HL-60 (cell line): ENCODE data around the gene TACO1.

Source experiments
- GABPA ChIP-seq: IDR thresholded peaks from 2 replicates; pipeline ENCODE4 v1.6.1; 2012; ENCODE audit warnings: low read depth
- POLR2AphosphoS5 ChIP-seq: IDR thresholded peaks from 2 replicates; pipeline ENCODE4 v1.6.1; 2012; ENCODE audit warnings: low read depth
- SPI1 ChIP-seq: IDR thresholded peaks from 2 replicates; pipeline ENCODE4 v1.6.1; 2012; ENCODE audit warnings: low read depth, mild to moderate bottlenecking, borderline replicate concordance
- TF ChIP-seq, protein P1 (sequence below): IDR thresholded peaks from one replicate; pipeline ENCODE4 v1.5.1; 2011; ENCODE audit warnings: low read length, control low read depth, inconsistent platforms; ENCODE audit not compliant: insufficient read depth
- TF ChIP-seq, protein P2 (sequence below): IDR thresholded peaks from 2 replicates; pipeline ENCODE4 v1.6.1; 2012; ENCODE audit warnings: low read depth; ENCODE audit not compliant: insufficient replicate concordance

DNA sequence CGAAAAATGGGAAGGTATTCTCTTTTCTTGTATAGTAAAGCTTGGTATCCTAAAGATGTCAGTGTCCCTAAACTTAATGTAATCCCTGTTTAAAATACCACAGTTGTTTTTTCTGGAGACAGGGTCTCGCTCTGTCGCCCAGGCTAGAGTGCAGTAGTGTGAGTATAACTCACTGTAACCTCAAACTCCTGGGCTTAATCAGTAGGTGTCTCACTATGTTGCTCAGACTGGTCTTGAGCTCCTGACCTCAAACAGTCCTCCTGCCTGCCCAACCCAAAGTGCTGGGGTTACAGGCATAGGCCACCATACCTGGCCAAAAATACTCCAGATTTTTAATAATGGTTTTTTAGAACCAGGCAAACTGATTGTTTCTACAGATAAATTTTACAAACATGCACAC is 42.3 kb upstream of the TACO1 start:
- TF ChIP-seq, protein P1, sequence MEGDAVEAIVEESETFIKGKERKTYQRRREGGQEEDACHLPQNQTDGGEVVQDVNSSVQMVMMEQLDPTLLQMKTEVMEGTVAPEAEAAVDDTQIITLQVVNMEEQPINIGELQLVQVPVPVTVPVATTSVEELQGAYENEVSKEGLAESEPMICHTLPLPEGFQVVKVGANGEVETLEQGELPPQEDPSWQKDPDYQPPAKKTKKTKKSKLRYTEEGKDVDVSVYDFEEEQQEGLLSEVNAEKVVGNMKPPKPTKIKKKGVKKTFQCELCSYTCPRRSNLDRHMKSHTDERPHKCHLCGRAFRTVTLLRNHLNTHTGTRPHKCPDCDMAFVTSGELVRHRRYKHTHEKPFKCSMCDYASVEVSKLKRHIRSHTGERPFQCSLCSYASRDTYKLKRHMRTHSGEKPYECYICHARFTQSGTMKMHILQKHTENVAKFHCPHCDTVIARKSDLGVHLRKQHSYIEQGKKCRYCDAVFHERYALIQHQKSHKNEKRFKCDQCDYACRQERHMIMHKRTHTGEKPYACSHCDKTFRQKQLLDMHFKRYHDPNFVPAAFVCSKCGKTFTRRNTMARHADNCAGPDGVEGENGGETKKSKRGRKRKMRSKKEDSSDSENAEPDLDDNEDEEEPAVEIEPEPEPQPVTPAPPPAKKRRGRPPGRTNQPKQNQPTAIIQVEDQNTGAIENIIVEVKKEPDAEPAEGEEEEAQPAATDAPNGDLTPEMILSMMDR: no peak
- TF ChIP-seq POLR2AphosphoS5 (no peak), GABPA (no peak), SPI1 (no peak)
- TF ChIP-seq, protein P2, sequence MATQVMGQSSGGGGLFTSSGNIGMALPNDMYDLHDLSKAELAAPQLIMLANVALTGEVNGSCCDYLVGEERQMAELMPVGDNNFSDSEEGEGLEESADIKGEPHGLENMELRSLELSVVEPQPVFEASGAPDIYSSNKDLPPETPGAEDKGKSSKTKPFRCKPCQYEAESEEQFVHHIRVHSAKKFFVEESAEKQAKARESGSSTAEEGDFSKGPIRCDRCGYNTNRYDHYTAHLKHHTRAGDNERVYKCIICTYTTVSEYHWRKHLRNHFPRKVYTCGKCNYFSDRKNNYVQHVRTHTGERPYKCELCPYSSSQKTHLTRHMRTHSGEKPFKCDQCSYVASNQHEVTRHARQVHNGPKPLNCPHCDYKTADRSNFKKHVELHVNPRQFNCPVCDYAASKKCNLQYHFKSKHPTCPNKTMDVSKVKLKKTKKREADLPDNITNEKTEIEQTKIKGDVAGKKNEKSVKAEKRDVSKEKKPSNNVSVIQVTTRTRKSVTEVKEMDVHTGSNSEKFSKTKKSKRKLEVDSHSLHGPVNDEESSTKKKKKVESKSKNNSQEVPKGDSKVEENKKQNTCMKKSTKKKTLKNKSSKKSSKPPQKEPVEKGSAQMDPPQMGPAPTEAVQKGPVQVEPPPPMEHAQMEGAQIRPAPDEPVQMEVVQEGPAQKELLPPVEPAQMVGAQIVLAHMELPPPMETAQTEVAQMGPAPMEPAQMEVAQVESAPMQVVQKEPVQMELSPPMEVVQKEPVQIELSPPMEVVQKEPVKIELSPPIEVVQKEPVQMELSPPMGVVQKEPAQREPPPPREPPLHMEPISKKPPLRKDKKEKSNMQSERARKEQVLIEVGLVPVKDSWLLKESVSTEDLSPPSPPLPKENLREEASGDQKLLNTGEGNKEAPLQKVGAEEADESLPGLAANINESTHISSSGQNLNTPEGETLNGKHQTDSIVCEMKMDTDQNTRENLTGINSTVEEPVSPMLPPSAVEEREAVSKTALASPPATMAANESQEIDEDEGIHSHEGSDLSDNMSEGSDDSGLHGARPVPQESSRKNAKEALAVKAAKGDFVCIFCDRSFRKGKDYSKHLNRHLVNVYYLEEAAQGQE: no peak
